Measurements from ENCODE around the gene ADCY10.
"Not testable (repeated sequence)": the region's sequence is repeated elsewhere in the genome, so short reads cannot be mapped to it uniquely, and the experiment has no call there.

The ADCY10 gene

GRCh38 chr1:167808104-167808503, 105.8 kb downstream of the ADCY10 start:
- no peak for DNase-seq

- DNase-seq, result not testable (repeated sequence)
Measured at GRCh38 chr1:167806676-167807075, 107.3 kb downstream of the ADCY10 start.

- not testable (repeated sequence) for DNase-seq
Measured at GRCh38 chr1:167806235-167806634, 107.7 kb downstream of the ADCY10 start.

GRCh38 chr1:167805041-167805556, 108.8 kb downstream of the ADCY10 start:
- DNase-seq, result no peak

GRCh38 chr1:167803358-167804207, 110.4 kb downstream of the ADCY10 start:
- DNase-seq, result peak; percentile 88

GRCh38 chr1:167802235-167802634, 111.7 kb downstream of the ADCY10 start:
- DNase-seq, result no peak

- DNase-seq, result no peak
Measured at GRCh38 chr1:167800251-167800650, 113.7 kb downstream of the ADCY10 start.

GRCh38 chr1:167799747-167800146, 114.2 kb downstream of the ADCY10 start:
- DNase-seq, result no peak

- no peak for DNase-seq
Measured at GRCh38 chr1:167798952-167799351, 115.0 kb downstream of the ADCY10 start.

- DNase-seq, result no peak
Measured at GRCh38 chr1:167797015-167797414, 116.9 kb downstream of the ADCY10 start.

GRCh38 chr1:167795810-167796740, 117.9 kb downstream of the ADCY10 start:
- peak; percentile 24 for DNase-seq

GRCh38 chr1:167794043-167794442, 119.9 kb downstream of the ADCY10 start:
- no peak for DNase-seq

GRCh38 chr1:167792188-167792565, 121.8 kb downstream of the ADCY10 start:
- DNase-seq, result no peak

- DNase-seq, result no peak
Measured at GRCh38 chr1:167791281-167792187, 122.4 kb downstream of the ADCY10 start.

- DNase-seq, result no peak
Measured at GRCh38 chr1:167790117-167790516, 123.8 kb downstream of the ADCY10 start.

- no peak for DNase-seq
Measured at GRCh38 chr1:167789501-167789900, 124.4 kb downstream of the ADCY10 start.

- no peak for DNase-seq
Measured at GRCh38 chr1:167786502-167786901, 127.4 kb downstream of the ADCY10 start.

GRCh38 chr1:167784876-167785550, 128.9 kb downstream of the ADCY10 start:
- DNase-seq, result no peak

- DNase-seq, result no peak
Measured at GRCh38 chr1:167782946-167783345, 131.0 kb downstream of the ADCY10 start.

GRCh38 chr1:167781558-167781957, 132.4 kb downstream of the ADCY10 start:
- DNase-seq, result no peak

GRCh38 chr1:167777269-167777650, 136.7 kb downstream of the ADCY10 start:
- DNase-seq, result no peak
